GM12878 (cell line): ENCODE results near the gene SLC35E3. TPM values are rescaled to one million over a fixed set of nuclear protein-coding genes. Genes with fewer than 3 reads are reported as not detected.

Source experiments
- ATF3 ChIP-seq: IDR thresholded peaks from 2 replicates; pipeline ENCODE4 v1.6.1; 2011; ENCODE audit warnings: low read depth, mild to moderate bottlenecking, low read length, moderate library complexity, borderline replicate concordance; ENCODE audit errors: extremely low read depth
- FOXK2 ChIP-seq: fragments of 450-650 bp; IDR thresholded peaks from 2 replicates; pipeline ENCODE4 v1.6.1; 2017; ENCODE audit warnings: mild to moderate bottlenecking, moderate library complexity
- IKZF1 ChIP-seq: fragments of 450-650 bp; conservative IDR thresholded peaks from 2 replicates; pipeline ENCODE4 v1.6.1; 2017; ENCODE audit warnings: antibody characterized with exemption, mild to moderate bottlenecking
- MTA2 ChIP-seq: fragments of 450-650 bp; IDR thresholded peaks from 2 replicates; pipeline ENCODE4 v1.6.1; 2016; ENCODE audit warnings: low read depth, mild to moderate bottlenecking, moderate library complexity
- NKRF ChIP-seq: fragments of 450-650 bp; conservative IDR thresholded peaks from 2 replicates; pipeline ENCODE4 v1.6.1; 2017; ENCODE audit warnings: mild to moderate bottlenecking, moderate library complexity
- POLR2AphosphoS5 ChIP-seq: IDR thresholded peaks from 2 replicates; pipeline ENCODE4 v1.6.1; 2011; ENCODE audit warnings: mild to moderate bottlenecking, low read length, inconsistent platforms
- REST ChIP-seq: IDR thresholded peaks from 2 replicates; pipeline ENCODE4 v1.6.1; 2012; ENCODE audit warnings: mild to moderate bottlenecking, low read depth, low read length
- SRF ChIP-seq, 2 experiments: IDR thresholded peaks; 2 replicates each; pipeline ENCODE4 v1.6.1; 2011; ENCODE audit warnings: low read depth in 2 of 2, low read length in 2 of 2, mild to moderate bottlenecking in 1 of 2, moderate library complexity in 1 of 2
- ZBTB4 ChIP-seq: fragments of 450-650 bp; formaldehyde crosslinking; IDR thresholded peaks from 2 replicates; pipeline ENCODE4 v1.4.0; 2022; ENCODE audit warnings: mild to moderate bottlenecking, moderate library complexity
- polyA plus RNA-seq, 11 experiments: library from polyadenylated mRNA; depleted of rRNA in 4 of 11; unstranded in 6 of 11; stranded (reverse) in 5 of 11; fragments of >200 nt; fragmentation: Nextera tagmentation in 4 of 11; fragmentation: Illumina TruSeq in 1 of 11; extraction: Ambion mirVana in 4 of 11; extraction: Trizol in 1 of 11; gene quantifications; 1 replicate in 1 of 11; 2 replicates in 10 of 11; pipeline versions ENCODE4 v1.2.1 to v1.2.3, GENCODE V29; 2011 to 2016; ENCODE audit warnings: inconsistent platforms in 2 of 11, missing spikeins in 2 of 11, low read depth in 1 of 11
- total RNA-seq, 4 experiments: library from RNA; depleted of rRNA in 3 of 4; stranded (reverse); fragments of >200 nt in 3 of 4; fragmentation: Illumina TruSeq in 1 of 4; extraction: Trizol in 1 of 4; gene quantifications; 2 replicates each; pipeline versions ENCODE4 v1.2.1 to v1.2.3, GENCODE V29; 2013 to 2021

SLC35E3 gene
- total and polyA plus RNA-seq, 10 of the 15 experiments (the other 5 are each of a cell fraction or from before 2014, with no cell fraction given), result 3.6 to 19.8 (median 6.1) TPM

- TF ChIP-seq NKRF, result peak; percentile 66
- TF ChIP-seq MTA2, result peak; percentile 64; the same call in 1 of the 2 replicates
- no peak for TF ChIP-seq ATF3
- 0 out of 4 replicates have a peak, but pooled peaks of 1 of the 2 experiments have one; percentile 21 for TF ChIP-seq SRF (IDR thresholded peaks at IDR 0.05; ENCODE audit: low read depth in 2 of 2, low read length in 2 of 2)
- TF ChIP-seq REST, result no peak; the same call in 1 of the 2 replicates
- peak; percentile 82 for TF ChIP-seq FOXK2
- peak; percentile 66 for TF ChIP-seq IKZF1
- TF ChIP-seq POLR2AphosphoS5, result peak; percentile 82; the same call in 1 of the 2 replicates
- no peak for TF ChIP-seq ZBTB4 (CRISPR knock-in tag)
These were observed 61.8 kb downstream of the SLC35E3 start, which contains the start of gene MDM2 (continued) for GRCh38 chr12:68807576-68808387.
